Fibroblast of skin of abdomen (primary cell): Measurements from ENCODE around the gene APBA2.

Source experiments
- DNase-seq: peaks from one replicate; pipeline ENCODE4 v3.0.0-alpha.2; 2013

The APBA2 gene

GRCh38 chr15:29064731-29065130 is 179.0 kb downstream of the APBA2 start:
- DNase-seq = no peak

GRCh38 chr15:29065571-29065970 is 179.8 kb downstream of the APBA2 start:
- no peak for DNase-seq

- no peak for DNase-seq
These were observed 180.5 kb downstream of the APBA2 start for GRCh38 chr15:29066310-29066709.

DNA sequence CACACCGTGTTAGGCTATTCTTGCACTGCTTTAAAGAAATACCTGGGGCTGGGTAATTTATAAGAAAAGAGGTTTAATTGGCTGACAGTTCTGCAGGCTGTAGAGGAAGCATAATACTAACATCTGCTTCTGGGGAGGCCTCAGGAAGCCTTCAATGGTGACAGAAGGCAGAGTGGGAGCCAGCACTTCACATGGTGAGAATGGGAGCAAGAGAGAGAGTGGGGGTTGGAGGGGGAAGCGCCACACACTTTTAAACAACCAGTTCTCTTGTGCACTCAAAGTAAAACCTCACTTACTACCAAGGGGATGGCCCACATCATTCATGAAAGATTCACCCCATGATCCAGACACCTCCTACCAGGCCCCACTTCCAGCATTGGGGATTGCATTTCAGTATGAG is 181.1 kb downstream of the APBA2 start:
- no peak for DNase-seq

DNA sequence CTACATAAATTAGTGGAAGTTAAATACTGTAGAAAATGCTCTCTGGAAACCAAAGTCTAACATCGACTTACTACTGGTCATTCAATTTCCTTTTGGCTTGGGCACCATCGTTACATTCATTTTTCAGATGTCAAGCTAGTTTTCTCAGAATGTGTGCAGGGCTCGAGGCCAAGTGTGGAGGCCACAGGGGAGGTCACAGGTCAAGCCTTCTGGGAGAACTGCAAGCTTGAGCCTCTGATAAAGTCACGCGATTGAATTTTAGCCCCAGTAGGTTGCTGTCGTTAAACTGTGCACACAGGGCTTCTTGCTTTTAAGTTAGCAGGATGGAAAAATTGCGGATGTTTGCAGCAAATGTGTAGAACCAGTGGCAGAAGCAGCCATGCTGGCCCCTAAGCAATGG is 182.2 kb downstream of the APBA2 start:
- no peak for DNase-seq

- DNase-seq = no peak
These were observed 184.9 kb downstream of the APBA2 start for GRCh38 chr15:29070471-29071231.

DNA sequence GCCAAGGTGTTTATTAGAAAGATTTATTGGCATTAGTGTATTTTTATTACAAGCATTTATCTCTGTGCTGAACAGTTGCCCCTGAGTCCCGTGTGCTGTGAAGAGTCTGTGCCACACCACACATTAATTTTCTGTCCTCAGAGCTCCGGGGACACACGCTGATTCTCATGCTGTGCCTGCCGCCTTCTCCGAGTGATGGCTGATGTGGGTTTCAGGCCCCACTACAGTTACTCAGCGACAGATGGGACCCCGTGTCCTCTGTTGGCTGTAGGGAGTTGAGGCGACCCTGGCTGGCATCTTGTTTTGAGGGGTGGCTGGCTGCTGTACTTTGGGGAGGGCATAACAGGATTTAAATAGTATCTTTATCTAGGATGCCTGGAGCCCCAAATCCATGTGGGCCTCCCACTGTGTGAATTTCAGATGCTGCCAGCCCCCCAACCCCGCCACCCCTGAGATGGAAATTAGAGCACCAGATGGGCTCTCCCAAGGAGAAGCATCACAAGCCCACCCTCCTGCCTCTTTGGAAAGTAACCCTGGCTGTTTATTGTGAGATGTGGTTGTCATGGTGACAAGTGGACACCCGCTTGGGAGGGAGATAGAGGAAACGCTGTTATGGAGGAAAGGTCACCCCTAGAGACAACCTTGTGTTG is 185.6 kb downstream of the APBA2 start:
- no peak for DNase-seq

GRCh38 chr15:29071882-29072273 is 186.1 kb downstream of the APBA2 start:
- no peak for DNase-seq

DNA sequence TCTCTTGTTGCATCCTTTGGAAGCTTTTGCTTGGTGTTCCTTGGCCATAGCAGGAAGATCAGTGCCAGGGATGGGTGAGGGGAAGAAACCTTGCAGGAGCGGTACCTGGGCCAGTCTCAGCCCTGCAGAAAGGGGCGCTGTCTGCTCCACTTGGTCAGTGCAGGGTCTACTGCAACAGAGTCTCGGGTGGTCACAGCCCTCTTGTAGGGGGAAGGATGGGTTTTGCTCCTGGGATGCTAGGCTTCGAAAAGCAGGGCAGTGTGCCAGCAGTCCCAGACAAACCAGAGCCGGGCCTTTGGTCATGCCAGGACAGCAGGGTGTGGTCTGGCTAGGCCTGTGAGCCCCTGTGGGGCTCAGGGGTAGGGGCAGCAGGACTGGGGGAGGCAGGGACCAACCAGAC is 186.7 kb downstream of the APBA2 start:
- no peak for DNase-seq

DNA sequence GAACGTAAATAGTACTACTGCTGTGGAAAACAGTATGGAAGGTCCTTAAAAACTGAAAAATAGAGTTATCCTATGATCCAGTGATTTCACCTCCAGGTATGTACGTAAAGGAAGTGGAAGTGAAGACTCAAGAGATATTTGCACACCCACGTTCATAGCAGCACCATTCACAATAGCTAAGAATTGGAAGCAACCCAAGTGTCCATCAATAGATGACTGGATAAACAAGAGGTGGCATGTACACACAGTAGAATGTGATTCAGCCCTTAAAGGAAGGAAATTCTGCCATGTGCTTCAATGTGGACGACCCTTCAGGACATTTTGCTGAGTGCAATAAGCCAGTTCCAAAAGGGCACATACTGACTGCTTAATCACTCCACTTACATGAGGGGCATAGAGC is 188.3 kb downstream of the APBA2 start:
- DNase-seq = no peak

GRCh38 chr15:29078541-29078940 is 192.8 kb downstream of the APBA2 start:
- DNase-seq = no peak

DNA sequence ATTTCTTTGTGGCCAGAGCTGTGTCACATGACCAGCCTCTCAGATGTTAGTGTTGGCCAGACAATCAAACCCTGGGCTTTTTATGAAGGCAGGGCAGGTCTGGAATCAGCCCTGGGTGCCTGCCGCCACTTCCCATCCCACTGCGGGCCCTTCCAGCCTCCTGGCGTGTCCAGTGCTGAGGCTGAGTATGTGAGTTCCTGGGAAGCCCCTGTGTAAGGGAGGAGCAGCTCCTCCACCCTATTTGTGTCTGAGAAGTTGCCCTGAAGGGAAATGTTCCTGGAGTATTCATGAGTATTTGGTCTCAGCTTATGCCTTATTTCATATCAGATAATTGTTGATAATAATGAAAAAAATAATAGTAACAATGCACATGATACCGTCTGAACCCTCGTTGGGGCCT is 193.7 kb downstream of the APBA2 start:
- DNase-seq = no peak

GRCh38 chr15:29081781-29082180 is 196.0 kb downstream of the APBA2 start:
- no peak for DNase-seq

- no peak for DNase-seq
These were observed 197.4 kb downstream of the APBA2 start for GRCh38 chr15:29083161-29083560.

- DNase-seq = no peak
These were observed 198.1 kb downstream of the APBA2 start for GRCh38 chr15:29083858-29084257.

GRCh38 chr15:29086001-29086400 is 200.2 kb downstream of the APBA2 start:
- DNase-seq = no peak

GRCh38 chr15:29086891-29087290 is 201.1 kb downstream of the APBA2 start:
- no peak for DNase-seq

- DNase-seq = no peak
These were observed 201.9 kb downstream of the APBA2 start for GRCh38 chr15:29087521-29088285.

DNA sequence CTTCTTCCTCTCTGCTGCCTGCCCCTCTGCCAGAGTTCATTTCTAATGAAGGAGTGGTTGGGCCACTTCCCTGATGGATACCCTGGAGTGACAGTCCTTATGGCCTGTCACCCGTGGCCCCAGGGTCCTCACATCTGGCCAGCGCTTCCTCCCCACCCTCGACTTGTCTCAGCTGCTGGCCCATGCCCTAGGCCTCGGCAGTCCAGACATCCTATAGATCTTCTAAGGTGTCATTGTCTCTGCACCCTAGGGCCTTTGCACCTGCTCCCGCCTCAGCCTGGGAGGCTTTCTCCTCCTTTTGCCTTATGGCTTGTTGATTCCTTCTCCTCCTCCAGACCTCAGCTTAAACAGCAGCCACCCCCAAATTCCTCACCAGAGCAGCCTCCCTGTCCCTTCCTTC is 202.9 kb downstream of the APBA2 start:
- DNase-seq = no peak

- peak; percentile 38 for DNase-seq
These were observed 204.2 kb downstream of the APBA2 start for GRCh38 chr15:29089731-29090616.

DNA sequence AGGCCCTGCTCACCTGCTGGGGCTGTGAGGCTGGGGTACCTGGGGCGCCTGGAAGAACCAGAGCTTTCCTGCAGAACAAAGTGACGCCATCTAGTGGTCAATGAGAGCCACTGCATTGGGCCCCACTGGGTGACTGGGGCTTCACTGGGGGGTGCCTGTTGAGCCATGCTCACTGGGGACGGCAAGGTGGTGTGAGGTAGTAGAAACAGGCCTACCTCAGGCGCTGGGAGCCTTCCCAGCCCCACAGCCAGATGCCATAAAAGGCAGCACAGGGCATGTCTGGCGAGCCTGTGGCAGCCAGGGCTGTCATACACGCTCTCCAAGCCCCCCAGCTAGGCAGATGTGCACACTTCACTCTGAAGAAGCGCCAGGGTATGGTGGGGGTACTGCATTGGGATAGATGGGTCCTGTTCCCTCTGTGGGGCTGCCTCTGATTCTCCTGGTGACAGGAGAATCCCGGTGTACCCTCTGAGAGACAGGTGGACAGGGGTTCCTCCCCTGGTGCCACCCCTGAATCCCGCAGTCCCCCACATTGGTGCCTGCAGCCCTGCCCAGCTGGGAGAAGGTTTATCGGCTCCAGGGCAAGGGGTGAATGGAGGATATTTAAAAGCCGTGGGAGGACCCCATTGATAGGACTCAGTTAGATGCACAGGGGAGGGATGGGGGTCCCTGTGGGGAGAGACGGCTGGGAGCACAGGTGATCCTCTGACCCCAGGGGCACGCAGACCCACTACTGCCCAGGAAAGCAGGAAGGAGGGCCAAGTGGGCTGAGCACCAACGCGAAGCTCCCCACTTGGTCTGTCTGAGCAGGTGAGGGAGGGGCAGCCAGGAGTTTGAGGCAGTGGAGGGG is 205.1 kb downstream of the APBA2 start:
- DNase-seq = peak; percentile 12

- no peak for DNase-seq
These were observed 205.9 kb downstream of the APBA2 start for GRCh38 chr15:29091666-29092065.
